OCI-LY3 (cell line): ENCODE results near the gene FOSL2.

ENCODE experiments used
- H2AFZ ChIP-seq: fragments of 200-600, 300-600 bp; shearing (Covaris generic); 2 replicates; pipeline ENCODE4 v1.6.0; 2014; ENCODE audit warnings: antibody characterized with exemption, low read depth, low read length
- H3K27ac ChIP-seq: fragments of 200-600, 300-600 bp; sonication (generic); 2 replicates; pipeline ENCODE4 v1.5.1; 2014; ENCODE audit warnings: mild to moderate bottlenecking, low read length, moderate library complexity, mixed read lengths
- H3K27me3 ChIP-seq: fragments of 200-600, 300-600 bp; sonication (generic); 2 replicates; pipeline ENCODE4 v1.6.1; 2014; ENCODE audit warnings: low read depth, low read length, mixed read lengths
- H3K36me3 ChIP-seq: fragments of 200-600, 300-600 bp; sonication (generic); replicated peaks from 2 replicates; pipeline ENCODE3; 2014; ENCODE audit warnings: low read depth, low read length, mixed read lengths
- H3K4me1 ChIP-seq: fragments of 300-600, 200-600 bp; sonication (generic); 2 replicates; pipeline ENCODE4 v1.6.1; 2014; ENCODE audit warnings: low read length, mixed read lengths
- H3K4me2 ChIP-seq: fragments of 200-600, 300-600 bp; sonication (generic); 2 replicates; pipeline ENCODE4 v1.6.1; 2014; ENCODE audit warnings: low read length, mixed read lengths
- H3K4me3 ChIP-seq: fragments of 300-600, 200-600 bp; sonication (generic); 2 replicates; pipeline ENCODE4 v1.5.1; 2014; ENCODE audit warnings: antibody characterized with exemption, mild to moderate bottlenecking, low read length, moderate library complexity
- H3K79me2 ChIP-seq: fragments of 300-600, 200-600 bp; shearing (Covaris generic); 2 replicates; pipeline ENCODE4 v1.6.1; 2014; ENCODE audit warnings: mild to moderate bottlenecking, low read length, mixed read lengths
- H3K9ac ChIP-seq: fragments of 300-600, 200-600 bp; shearing (Covaris generic); 2 replicates; pipeline ENCODE4 v1.6.0; 2014; ENCODE audit warnings: mild to moderate bottlenecking, low read length, moderate library complexity
- H3K9me3 ChIP-seq: fragments of 200-600, 300-600 bp; shearing (Covaris generic); 2 replicates; pipeline ENCODE4 v1.6.1; 2014; ENCODE audit warnings: low read length, mixed read lengths; ENCODE audit not compliant: insufficient read depth
- H4K20me1 ChIP-seq: fragments of 200-600, 300-600 bp; sonication (generic); 2 replicates; pipeline ENCODE4 v1.6.1; 2016; ENCODE audit warnings: low read length, mixed read lengths; ENCODE audit not compliant: insufficient read depth
- EZH2phosphoT487 ChIP-seq: fragments of 200-600 bp; shearing (Covaris generic); IDR thresholded peaks from 2 replicates; pipeline ENCODE4 v1.6.1; 2018; ENCODE audit warnings: antibody characterized with exemption, mixed run types, low read depth
- TF ChIP-seq, protein P1 (sequence below): fragments of 200-600, 300-600 bp; sonication (generic); IDR thresholded peaks from 2 replicates; pipeline ENCODE4 v1.5.1; 2014; ENCODE audit warnings: antibody characterized with exemption, low read length, low read depth

FOSL2 gene

GRCh38 chr2:28407976-28408690 lies 15.5 kb downstream of the FOSL2 start:
- no peaks in the 10 kb centered on the region for H3K4me1 ChIP-seq
- H4K20me1 ChIP-seq: no peaks in the 10 kb centered on the region

DNA sequence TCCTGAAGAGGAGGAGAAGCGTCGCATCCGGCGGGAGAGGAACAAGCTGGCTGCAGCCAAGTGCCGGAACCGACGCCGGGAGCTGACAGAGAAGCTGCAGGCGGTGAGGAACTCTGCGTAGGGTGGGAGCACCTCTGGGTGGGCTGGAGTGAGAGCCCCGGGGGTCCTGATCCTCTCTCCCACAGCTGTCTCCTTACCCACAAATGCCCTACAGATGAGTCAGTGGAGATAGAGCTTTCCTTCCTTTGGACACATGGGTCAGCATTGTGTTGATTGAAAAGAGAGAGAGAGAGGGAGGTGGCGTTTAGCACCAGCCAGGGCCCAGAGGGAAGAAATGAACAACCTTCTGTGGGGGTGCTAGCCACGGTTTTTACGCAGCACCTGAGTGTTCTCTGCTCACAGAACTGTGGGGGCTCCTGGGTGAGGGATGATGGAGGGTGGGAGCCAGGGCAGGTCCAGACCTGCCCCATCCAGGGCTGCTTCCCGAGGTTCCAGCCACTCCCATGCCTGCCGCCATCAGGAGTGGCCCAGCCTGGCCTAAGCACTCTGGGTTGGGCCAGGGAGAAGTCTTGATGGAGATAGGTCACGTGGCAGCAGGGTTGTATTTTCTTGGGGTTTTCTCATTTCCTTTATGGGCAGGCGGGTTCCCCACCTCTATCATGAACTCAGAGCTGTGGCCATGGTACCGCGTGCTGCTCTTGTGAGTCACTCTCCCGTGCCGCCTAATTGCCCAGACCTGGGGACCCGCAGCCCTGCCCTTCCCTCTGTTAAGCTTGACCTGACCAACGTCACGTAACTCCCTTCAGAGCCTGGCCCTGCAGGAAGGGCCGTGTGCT lies 16.3 kb downstream of the FOSL2 start:
- Histone ChIP-seq H3K36me3 (no peaks in the 10 kb centered on the region), H3K79me2 (no peaks in the 10 kb centered on the region), H3K9me3 (no peaks in the 10 kb centered on the region), H4K20me1 (no peaks in the 10 kb centered on the region), H3K4me1 (no peaks in the 10 kb centered on the region), H2AFZ (no peak overlapping the region), H3K27ac (no peak overlapping the region), H3K4me2 (no peak overlapping the region), H3K9ac (no peak overlapping the region), H3K4me3 (no peak overlapping the region), H3K27me3 (no peaks in the 10 kb centered on the region)
- TF ChIP-seq EZH2phosphoT487: no peak
- TF ChIP-seq, protein P1, sequence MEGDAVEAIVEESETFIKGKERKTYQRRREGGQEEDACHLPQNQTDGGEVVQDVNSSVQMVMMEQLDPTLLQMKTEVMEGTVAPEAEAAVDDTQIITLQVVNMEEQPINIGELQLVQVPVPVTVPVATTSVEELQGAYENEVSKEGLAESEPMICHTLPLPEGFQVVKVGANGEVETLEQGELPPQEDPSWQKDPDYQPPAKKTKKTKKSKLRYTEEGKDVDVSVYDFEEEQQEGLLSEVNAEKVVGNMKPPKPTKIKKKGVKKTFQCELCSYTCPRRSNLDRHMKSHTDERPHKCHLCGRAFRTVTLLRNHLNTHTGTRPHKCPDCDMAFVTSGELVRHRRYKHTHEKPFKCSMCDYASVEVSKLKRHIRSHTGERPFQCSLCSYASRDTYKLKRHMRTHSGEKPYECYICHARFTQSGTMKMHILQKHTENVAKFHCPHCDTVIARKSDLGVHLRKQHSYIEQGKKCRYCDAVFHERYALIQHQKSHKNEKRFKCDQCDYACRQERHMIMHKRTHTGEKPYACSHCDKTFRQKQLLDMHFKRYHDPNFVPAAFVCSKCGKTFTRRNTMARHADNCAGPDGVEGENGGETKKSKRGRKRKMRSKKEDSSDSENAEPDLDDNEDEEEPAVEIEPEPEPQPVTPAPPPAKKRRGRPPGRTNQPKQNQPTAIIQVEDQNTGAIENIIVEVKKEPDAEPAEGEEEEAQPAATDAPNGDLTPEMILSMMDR: no peak

More at GRCh38 chr2:28407976-28408690, 15.5 kb downstream of the FOSL2 start:
- Histone ChIP-seq H3K9ac (no peak overlapping the region), H3K27ac (no peak overlapping the region), H3K9me3 (no peaks in the 10 kb centered on the region), H3K79me2 (no peaks in the 10 kb centered on the region), H3K27me3 (no peaks in the 10 kb centered on the region), H3K4me2 (no peak overlapping the region), H3K36me3 (no peaks in the 10 kb centered on the region), H2AFZ (no peak overlapping the region), H3K4me3 (no peak overlapping the region)
- TF ChIP-seq, protein P1: no peak
- TF ChIP-seq EZH2phosphoT487: no peak

DNA sequence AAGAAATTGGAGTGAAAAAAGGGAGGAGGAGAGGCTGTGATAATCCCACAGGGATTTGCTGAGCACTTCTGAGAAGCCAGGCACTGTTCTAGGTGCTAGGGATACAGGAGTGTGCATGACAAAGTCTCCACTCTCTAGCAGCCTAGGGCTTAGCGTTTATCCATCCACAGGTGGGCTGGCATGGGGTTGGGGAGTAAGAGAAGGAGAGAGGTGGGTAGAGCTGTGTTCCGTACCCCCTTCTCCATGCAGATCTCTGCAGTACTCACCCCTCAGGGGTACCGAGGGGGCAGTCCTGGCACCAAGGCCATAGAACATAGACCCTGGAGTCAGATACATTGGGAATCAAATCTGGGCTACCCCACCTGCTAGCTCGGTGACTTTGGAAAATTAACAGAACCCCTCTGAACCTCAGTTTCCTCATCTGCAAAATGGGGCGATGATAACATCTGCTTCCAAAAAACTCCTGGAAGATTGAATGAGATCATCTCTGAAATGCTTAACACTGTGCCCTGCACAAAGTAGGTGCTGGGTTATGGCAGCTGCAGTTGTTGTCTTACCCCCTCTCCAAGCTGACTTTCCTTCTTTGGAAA lies 18.6 kb downstream of the FOSL2 start:
- Histone ChIP-seq H2AFZ (no peak overlapping the region), H4K20me1 (no peaks in the 10 kb centered on the region), H3K36me3 (no peaks in the 10 kb centered on the region), H3K27me3 (no peaks in the 10 kb centered on the region), H3K9me3 (no peaks in the 10 kb centered on the region), H3K9ac (no peak overlapping the region), H3K4me2 (no peak overlapping the region), H3K79me2 (no peaks in the 10 kb centered on the region), H3K4me1 (peaks cover 12% of the 10 kb centered on the region), H3K4me3 (no peak overlapping the region), H3K27ac (no peak overlapping the region)
- TF ChIP-seq EZH2phosphoT487: no peak
- TF ChIP-seq, protein P1: no peak
